K562 (cell line): ENCODE results near the gene TNF. TPM values are rescaled to one million over a fixed set of nuclear protein-coding genes. Genes with fewer than 3 reads are reported as not detected.

Experiments used
- ATF1 ChIP-seq, 2 experiments: fragments of 450-650 bp in 1 of 2; IDR thresholded peaks; 2 replicates each; pipeline ENCODE4 v1.6.1; 2016; ENCODE audit warnings: missing compliant biosample characterization in 1 of 2, missing genetic modification characterization in 1 of 2
- BHLHE40 ChIP-seq: IDR thresholded peaks from 2 replicates; pipeline ENCODE4 v1.6.1; 2011; ENCODE audit warnings: low read length, improper control_type of control experiment
- CBFB ChIP-seq: sonication (generic); formaldehyde crosslinking; IDR thresholded peaks from 2 replicates; pipeline ENCODE4 v1.4.0; 2020; ENCODE audit warnings: mild to moderate bottlenecking, missing genetic modification reagents
- CCNT2 ChIP-seq: IDR thresholded peaks from 2 replicates; pipeline ENCODE4 v1.6.1; 2011; ENCODE audit warnings: borderline replicate concordance, low read depth, mild to moderate bottlenecking, moderate library complexity, mixed read lengths, low read length; ENCODE audit not compliant: insufficient read length; ENCODE audit errors: extremely low read depth
- ERF ChIP-seq: fragments of 450-650 bp; formaldehyde crosslinking; IDR thresholded peaks from 2 replicates; pipeline ENCODE4 v1.4.0; 2020; ENCODE audit warnings: mild to moderate bottlenecking, mixed read lengths
- KDM5B ChIP-seq: fragments of 200-600 bp; sonication (generic); IDR thresholded peaks from 2 replicates; pipeline ENCODE4 v1.6.1; 2012; ENCODE audit warnings: low read depth, mild to moderate bottlenecking, moderate library complexity, low read length, control low read depth, inconsistent platforms; ENCODE audit not compliant: insufficient replicate concordance
- KLF1 ChIP-seq: fragments of 450-650 bp; IDR thresholded peaks from 2 replicates; pipeline ENCODE4 v1.6.1; 2016; ENCODE audit warnings: missing genetic modification characterization, missing compliant biosample characterization
- MAX ChIP-seq: sonication (generic); formaldehyde crosslinking; IDR thresholded peaks from 2 replicates; pipeline ENCODE4 v1.9.0; 2022; ENCODE audit warnings: mild to moderate bottlenecking, missing genetic modification reagents
- MEF2D ChIP-seq: conservative IDR thresholded peaks from 2 replicates; pipeline ENCODE4 v1.6.1; 2016; ENCODE audit warnings: low read depth, missing genetic modification characterization, missing compliant biosample characterization
- MTA1 ChIP-seq: fragments of 450-650 bp; IDR thresholded peaks from 2 replicates; pipeline ENCODE4 v1.6.1; 2017; ENCODE audit warnings: borderline replicate concordance
- MTA3 ChIP-seq: fragments of 450-650 bp; formaldehyde crosslinking; IDR thresholded peaks from 2 replicates; pipeline ENCODE4 v1.6.1; 2017; ENCODE audit warnings: mild to moderate bottlenecking, borderline replicate concordance
- PHF20 ChIP-seq: fragments of 450-650 bp; IDR thresholded peaks from 2 replicates; pipeline ENCODE4 v1.6.1; 2018; ENCODE audit not compliant: partially characterized antibody
- TOE1 ChIP-seq, 2 experiments: fragments of 450-650 bp in 1 of 2; sonication (generic) in 1 of 2; formaldehyde crosslinking in 1 of 2; IDR thresholded peaks; 2 replicates each; pipeline versions ENCODE4 v1.7.1 to v1.8.0; 2016 to 2022; ENCODE audit warnings: borderline replicate concordance in 2 of 2, mild to moderate bottlenecking in 2 of 2, antibody characterized with exemption in 1 of 2, inconsistent platforms in 1 of 2, low read depth in 1 of 2, missing genetic modification reagents in 1 of 2, moderate library complexity in 1 of 2
- YY1 ChIP-seq, 3 experiments: IDR thresholded peaks; 2 replicates each; pipeline ENCODE4 v1.6.1; 2011; ENCODE audit warnings: low read length in 2 of 3, mild to moderate bottlenecking in 2 of 3, moderate library complexity in 2 of 3, borderline replicate concordance in 1 of 3, control low read depth in 1 of 3, low read depth in 1 of 3; ENCODE audit not compliant: insufficient read depth in 3 of 3, insufficient replicate concordance in 2 of 3, control insufficient read depth in 1 of 3, insufficient read length in 1 of 3; ENCODE audit errors: extremely low read depth in 1 of 3
- ZBTB11 ChIP-seq, 3 experiments: fragments of 200-800 bp in 1 of 3; fragments of 250-450 bp in 1 of 3; fragments of 450-650 bp in 1 of 3; sonication (Bioruptor Pico) in 1 of 3; sonication (Bioruptor generic) in 1 of 3; formaldehyde crosslinking in 1 of 3; IDR thresholded peaks; 2 replicates each; pipeline versions ENCODE4 v1.6.1 to v1.8.0; 2016 to 2022; ENCODE audit warnings: mild to moderate bottlenecking in 2 of 3, missing genetic modification characterization in 2 of 3, missing compliant biosample characterization in 1 of 3, moderate library complexity in 1 of 3
- ZFX ChIP-seq: sonication (generic); formaldehyde crosslinking; IDR thresholded peaks from 2 replicates; pipeline ENCODE4 v1.8.0; 2022; ENCODE audit warnings: mild to moderate bottlenecking, missing genetic modification reagents, moderate library complexity
- ZNF24 ChIP-seq: fragments of 450-650 bp; IDR thresholded peaks from 2 replicates; pipeline ENCODE4 v1.6.1; 2016
- polyA plus RNA-seq, 8 experiments: library from polyadenylated mRNA; depleted of rRNA in 4 of 8; stranded (reverse) in 5 of 8; unstranded in 3 of 8; fragments of >200 nt; fragmentation: Nextera tagmentation in 2 of 8; fragmentation: Illumina TruSeq in 1 of 8; extraction: Ambion mirVana in 2 of 8; extraction: Trizol in 1 of 8; gene quantifications; 2 replicates each; pipeline versions ENCODE4 v1.2.1 to v1.2.3, GENCODE V29; 2011 to 2014; ENCODE audit warnings: inconsistent platforms in 1 of 8, missing spikeins in 1 of 8
- total RNA-seq, 7 experiments: library from RNA; depleted of rRNA in 6 of 7; stranded (reverse); fragments of >200 nt in 6 of 7; fragmentation: Illumina TruSeq in 2 of 7; extraction: Trizol in 2 of 7; gene quantifications; 2 replicates each; pipeline versions ENCODE4 v1.2.1 to v1.2.3, GENCODE V29; 2011 to 2021; ENCODE audit warnings: low replicate concordance in 1 of 7
- TF ChIP-seq, protein P1 (sequence below): sonication (generic); formaldehyde crosslinking; IDR thresholded peaks from 2 replicates; pipeline ENCODE4 v1.8.0; 2022; ENCODE audit warnings: mild to moderate bottlenecking, missing genetic modification reagents
- TF ChIP-seq, protein P2 (sequence below): sonication (generic); formaldehyde crosslinking; IDR thresholded peaks from 2 replicates; pipeline ENCODE4 v1.8.0; 2022; ENCODE audit warnings: mild to moderate bottlenecking, low read depth, missing genetic modification reagents

TNF gene
- total and polyA plus RNA-seq, 9 of the 15 experiments (the other 6 are each of a cell fraction or from before 2014, with no cell fraction given), result 0.08 to 0.40 TPM; not detected in 7

DNA sequence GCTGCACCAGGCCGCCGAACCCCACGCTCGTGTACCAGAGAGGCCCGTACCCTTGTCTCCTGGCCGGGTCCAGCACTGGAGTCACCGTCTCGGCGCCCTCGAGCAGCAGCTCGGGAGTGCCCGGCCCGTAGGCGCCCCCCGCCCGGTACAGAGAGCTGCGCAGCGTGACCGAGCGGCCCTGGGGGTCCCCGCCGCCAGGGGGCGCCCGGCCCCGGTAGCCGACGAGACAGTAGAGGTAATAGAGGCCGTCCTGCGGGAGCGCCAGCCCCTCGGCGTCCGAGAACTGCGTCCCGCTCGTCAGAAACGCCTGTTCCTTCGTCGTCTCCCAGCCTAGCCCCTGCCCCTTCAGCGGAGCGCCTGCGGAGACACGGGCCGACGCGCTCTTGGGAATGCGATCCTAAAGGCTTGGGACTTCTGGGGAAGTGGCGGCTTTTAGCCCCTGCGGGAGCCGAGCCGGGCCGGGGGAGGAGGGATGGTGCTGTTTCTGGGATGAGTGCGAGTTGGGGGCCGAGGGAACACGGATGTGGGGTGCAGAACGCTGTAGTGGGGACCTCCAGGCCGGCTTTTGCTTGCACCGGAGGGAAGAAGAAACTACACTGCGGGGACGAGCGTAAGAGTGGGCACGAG, 5.6 kb downstream of the TNF start (continued):
- TF ChIP-seq, protein P1, sequence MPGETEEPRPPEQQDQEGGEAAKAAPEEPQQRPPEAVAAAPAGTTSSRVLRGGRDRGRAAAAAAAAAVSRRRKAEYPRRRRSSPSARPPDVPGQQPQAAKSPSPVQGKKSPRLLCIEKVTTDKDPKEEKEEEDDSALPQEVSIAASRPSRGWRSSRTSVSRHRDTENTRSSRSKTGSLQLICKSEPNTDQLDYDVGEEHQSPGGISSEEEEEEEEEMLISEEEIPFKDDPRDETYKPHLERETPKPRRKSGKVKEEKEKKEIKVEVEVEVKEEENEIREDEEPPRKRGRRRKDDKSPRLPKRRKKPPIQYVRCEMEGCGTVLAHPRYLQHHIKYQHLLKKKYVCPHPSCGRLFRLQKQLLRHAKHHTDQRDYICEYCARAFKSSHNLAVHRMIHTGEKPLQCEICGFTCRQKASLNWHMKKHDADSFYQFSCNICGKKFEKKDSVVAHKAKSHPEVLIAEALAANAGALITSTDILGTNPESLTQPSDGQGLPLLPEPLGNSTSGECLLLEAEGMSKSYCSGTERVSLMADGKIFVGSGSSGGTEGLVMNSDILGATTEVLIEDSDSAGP (CRISPR knock-in tag), result peak; percentile 78; the same call in 1 of the 2 replicates
- peak; percentile 64 for TF ChIP-seq PHF20
- peak; percentile 74 for TF ChIP-seq BHLHE40
- TF ChIP-seq, protein P2, sequence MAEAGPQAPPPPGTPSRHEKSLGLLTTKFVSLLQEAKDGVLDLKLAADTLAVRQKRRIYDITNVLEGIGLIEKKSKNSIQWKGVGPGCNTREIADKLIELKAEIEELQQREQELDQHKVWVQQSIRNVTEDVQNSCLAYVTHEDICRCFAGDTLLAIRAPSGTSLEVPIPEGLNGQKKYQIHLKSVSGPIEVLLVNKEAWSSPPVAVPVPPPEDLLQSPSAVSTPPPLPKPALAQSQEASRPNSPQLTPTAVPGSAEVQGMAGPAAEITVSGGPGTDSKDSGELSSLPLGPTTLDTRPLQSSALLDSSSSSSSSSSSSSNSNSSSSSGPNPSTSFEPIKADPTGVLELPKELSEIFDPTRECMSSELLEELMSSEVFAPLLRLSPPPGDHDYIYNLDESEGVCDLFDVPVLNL (CRISPR knock-in tag), result peak; percentile 82
- peak; percentile 93 for TF ChIP-seq ZFX
- TF ChIP-seq MAX, result peak; percentile 85
- peak; percentile 95 for TF ChIP-seq MTA3
- TF ChIP-seq CCNT2, result peak; percentile 82
- peak; percentile 60; the same call in 1 of the 2 replicates for TF ChIP-seq CBFB (CRISPR knock-in tag)
- TF ChIP-seq MEF2D (tag), result no peak
- TF ChIP-seq ZBTB11 (CRISPR knock-in tag; IDR thresholded peaks at IDR 0.05), result peak in 1 of 3 experiments; percentile 76; a peak in 2 of 6 replicates
- peak; percentile 77; the same call in 1 of the 2 replicates for TF ChIP-seq ZNF24
- peak; percentile 28; the same call in 1 of the 2 replicates for TF ChIP-seq ATF1 (CRISPR knock-in tag; IDR thresholded peaks at IDR 0.05)
- peak; percentile 89 for TF ChIP-seq ATF1 (tag; IDR thresholded peaks at IDR 0.05)
- peak; percentile 77 for TF ChIP-seq ERF (CRISPR knock-in tag)
- peak; percentile 76; the same call in 1 of the 2 replicates for TF ChIP-seq TOE1 (IDR thresholded peaks at IDR 0.05; ENCODE audit: borderline replicate concordance)
- peak; percentile 91; the same call in 1 of the 2 replicates for TF ChIP-seq TOE1 (CRISPR knock-in tag; IDR thresholded peaks at IDR 0.05; ENCODE audit: borderline replicate concordance, low read depth)
- TF ChIP-seq KDM5B, result peak; percentile 84
- TF ChIP-seq YY1 (IDR thresholded peaks at IDR 0.05; ENCODE audit: borderline replicate concordance in 1 of 3, control insufficient read depth in 1 of 3, extremely low read depth in 1 of 3, insufficient read depth in 3 of 3, insufficient read length in 1 of 3, insufficient replicate concordance in 2 of 3, low read depth in 1 of 3, low read length in 2 of 3), result peak in 2 of 3 experiments; percentile 48 to 76
- peak; percentile 46; the same call in 1 of the 2 replicates for TF ChIP-seq MTA1
- peak; percentile 45; the same call in 1 of the 2 replicates for TF ChIP-seq KLF1
